Measurements from ENCODE around the gene WWOX. TPM values are rescaled to one million over a fixed set of nuclear protein-coding genes. Genes with fewer than 3 reads are reported as not detected.

Gene WWOX
- total and polyA plus RNA-seq, 2 of the 13 experiments (the other 11 are each of a cell fraction or from before 2014, with no cell fraction given) = 9.1 to 37.4 TPM

DNA sequence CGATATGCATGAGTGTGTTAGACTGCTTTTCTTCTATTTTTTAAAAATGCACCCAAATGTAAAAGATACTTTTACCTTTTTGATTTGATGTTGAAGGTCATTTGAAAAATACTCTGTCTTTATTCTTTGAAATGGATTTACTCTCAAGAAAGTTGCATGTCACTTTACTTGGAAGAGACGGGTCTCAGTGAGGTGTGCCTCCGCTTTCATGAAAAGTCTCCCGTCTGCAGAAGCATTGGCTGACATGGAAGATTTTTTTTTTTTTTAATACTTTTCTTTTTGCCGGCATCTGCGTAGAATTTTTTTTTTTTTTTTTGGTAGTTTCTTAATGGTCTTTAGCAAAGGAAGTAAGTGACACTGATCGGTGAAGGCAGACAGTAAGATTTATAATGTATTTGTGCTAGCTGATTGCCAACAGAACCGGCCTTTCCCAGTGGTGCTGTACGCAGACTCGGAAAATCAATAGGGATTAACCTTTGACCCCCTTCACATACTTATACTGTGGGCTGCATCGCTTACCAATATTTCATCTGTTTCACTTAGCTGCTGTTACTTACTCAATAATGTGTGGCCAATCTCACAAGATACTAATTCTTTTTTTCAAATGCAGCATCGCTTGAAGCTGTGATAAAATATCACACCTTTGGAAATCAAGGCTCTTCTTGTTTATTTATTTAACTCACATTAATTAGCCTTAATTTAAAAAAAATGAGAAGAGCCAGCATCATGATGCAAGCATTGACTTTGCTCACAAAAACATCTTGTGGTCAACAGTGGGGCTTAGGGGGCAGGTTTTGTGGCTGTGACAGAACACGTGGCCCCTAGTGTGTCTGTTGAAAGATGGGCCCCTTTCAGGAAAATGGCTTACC, 383.9 kb downstream of the WWOX start (continued):
- TF ChIP-seq ZFP41 (CRISPR knock-in tag; IDR thresholded peaks at IDR 0.05; ENCODE audit: borderline replicate concordance) (no peak), SNAPC2 (CRISPR knock-in tag; IDR thresholded peaks at IDR 0.05) (no peak), ZNF672 (CRISPR knock-in tag; IDR thresholded peaks at IDR 0.05) (no peak), ZSCAN21 (CRISPR knock-in tag; IDR thresholded peaks at IDR 0.05; ENCODE audit: borderline replicate concordance) (no peak), FOXO1 (CRISPR knock-in tag; IDR thresholded peaks at IDR 0.05) (peak; percentile 43), BRD4 (CRISPR knock-in tag; IDR thresholded peaks at IDR 0.05) (0 out of 2 replicates have a peak, but pooled peaks have one; percentile 46), ZNF709 (CRISPR knock-in tag; IDR thresholded peaks at IDR 0.05) (no peak), TEAD2 (CRISPR knock-in tag; IDR thresholded peaks at IDR 0.05) (no peak), NCOA1 (CRISPR knock-in tag; IDR thresholded peaks at IDR 0.05) (no peak), KDM1A (CRISPR knock-in tag; IDR thresholded peaks at IDR 0.05) (peak; percentile 69), ZFX (CRISPR knock-in tag; IDR thresholded peaks at IDR 0.05; ENCODE audit: low read depth) (no peak), MTF2 (CRISPR knock-in tag; IDR thresholded peaks at IDR 0.05; ENCODE audit: borderline replicate concordance) (no peak), RFX1 (IDR thresholded peaks at IDR 0.05) (no peak), KDM4B (CRISPR knock-in tag; IDR thresholded peaks at IDR 0.05) (no peak), ESRRA (CRISPR knock-in tag; IDR thresholded peaks at IDR 0.05; ENCODE audit: low read depth) (no peak), SUZ12 (IDR thresholded peaks at IDR 0.05; ENCODE audit: low read depth, low read length) (no peak)
- TF ChIP-seq, protein P1, sequence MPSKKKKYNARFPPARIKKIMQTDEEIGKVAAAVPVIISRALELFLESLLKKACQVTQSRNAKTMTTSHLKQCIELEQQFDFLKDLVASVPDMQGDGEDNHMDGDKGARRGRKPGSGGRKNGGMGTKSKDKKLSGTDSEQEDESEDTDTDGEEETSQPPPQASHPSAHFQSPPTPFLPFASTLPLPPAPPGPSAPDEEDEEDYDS (CRISPR knock-in tag; IDR thresholded peaks at IDR 0.05) = peak; percentile 53; the same call in 1 of the 2 replicates
- TF ChIP-seq, protein P2, sequence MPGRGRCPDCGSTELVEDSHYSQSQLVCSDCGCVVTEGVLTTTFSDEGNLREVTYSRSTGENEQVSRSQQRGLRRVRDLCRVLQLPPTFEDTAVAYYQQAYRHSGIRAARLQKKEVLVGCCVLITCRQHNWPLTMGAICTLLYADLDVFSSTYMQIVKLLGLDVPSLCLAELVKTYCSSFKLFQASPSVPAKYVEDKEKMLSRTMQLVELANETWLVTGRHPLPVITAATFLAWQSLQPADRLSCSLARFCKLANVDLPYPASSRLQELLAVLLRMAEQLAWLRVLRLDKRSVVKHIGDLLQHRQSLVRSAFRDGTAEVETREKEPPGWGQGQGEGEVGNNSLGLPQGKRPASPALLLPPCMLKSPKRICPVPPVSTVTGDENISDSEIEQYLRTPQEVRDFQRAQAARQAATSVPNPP (CRISPR knock-in tag; IDR thresholded peaks at IDR 0.05) = no peak
- TF ChIP-seq, protein P3, sequence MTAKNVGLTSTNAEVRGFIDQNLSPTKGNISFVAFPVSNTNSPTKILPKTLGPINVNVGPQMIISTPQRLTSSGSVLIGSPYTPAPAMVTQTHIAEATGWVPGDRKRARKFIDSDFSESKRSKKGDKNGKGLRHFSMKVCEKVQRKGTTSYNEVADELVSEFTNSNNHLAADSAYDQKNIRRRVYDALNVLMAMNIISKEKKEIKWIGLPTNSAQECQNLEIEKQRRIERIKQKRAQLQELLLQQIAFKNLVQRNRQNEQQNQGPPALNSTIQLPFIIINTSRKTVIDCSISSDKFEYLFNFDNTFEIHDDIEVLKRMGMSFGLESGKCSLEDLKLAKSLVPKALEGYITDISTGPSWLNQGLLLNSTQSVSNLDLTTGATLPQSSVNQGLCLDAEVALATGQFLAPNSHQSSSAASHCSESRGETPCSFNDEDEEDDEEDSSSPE (CRISPR knock-in tag; IDR thresholded peaks at IDR 0.05) = no peak; the same call in 1 of the 2 replicates
- TF ChIP-seq, protein P4, sequence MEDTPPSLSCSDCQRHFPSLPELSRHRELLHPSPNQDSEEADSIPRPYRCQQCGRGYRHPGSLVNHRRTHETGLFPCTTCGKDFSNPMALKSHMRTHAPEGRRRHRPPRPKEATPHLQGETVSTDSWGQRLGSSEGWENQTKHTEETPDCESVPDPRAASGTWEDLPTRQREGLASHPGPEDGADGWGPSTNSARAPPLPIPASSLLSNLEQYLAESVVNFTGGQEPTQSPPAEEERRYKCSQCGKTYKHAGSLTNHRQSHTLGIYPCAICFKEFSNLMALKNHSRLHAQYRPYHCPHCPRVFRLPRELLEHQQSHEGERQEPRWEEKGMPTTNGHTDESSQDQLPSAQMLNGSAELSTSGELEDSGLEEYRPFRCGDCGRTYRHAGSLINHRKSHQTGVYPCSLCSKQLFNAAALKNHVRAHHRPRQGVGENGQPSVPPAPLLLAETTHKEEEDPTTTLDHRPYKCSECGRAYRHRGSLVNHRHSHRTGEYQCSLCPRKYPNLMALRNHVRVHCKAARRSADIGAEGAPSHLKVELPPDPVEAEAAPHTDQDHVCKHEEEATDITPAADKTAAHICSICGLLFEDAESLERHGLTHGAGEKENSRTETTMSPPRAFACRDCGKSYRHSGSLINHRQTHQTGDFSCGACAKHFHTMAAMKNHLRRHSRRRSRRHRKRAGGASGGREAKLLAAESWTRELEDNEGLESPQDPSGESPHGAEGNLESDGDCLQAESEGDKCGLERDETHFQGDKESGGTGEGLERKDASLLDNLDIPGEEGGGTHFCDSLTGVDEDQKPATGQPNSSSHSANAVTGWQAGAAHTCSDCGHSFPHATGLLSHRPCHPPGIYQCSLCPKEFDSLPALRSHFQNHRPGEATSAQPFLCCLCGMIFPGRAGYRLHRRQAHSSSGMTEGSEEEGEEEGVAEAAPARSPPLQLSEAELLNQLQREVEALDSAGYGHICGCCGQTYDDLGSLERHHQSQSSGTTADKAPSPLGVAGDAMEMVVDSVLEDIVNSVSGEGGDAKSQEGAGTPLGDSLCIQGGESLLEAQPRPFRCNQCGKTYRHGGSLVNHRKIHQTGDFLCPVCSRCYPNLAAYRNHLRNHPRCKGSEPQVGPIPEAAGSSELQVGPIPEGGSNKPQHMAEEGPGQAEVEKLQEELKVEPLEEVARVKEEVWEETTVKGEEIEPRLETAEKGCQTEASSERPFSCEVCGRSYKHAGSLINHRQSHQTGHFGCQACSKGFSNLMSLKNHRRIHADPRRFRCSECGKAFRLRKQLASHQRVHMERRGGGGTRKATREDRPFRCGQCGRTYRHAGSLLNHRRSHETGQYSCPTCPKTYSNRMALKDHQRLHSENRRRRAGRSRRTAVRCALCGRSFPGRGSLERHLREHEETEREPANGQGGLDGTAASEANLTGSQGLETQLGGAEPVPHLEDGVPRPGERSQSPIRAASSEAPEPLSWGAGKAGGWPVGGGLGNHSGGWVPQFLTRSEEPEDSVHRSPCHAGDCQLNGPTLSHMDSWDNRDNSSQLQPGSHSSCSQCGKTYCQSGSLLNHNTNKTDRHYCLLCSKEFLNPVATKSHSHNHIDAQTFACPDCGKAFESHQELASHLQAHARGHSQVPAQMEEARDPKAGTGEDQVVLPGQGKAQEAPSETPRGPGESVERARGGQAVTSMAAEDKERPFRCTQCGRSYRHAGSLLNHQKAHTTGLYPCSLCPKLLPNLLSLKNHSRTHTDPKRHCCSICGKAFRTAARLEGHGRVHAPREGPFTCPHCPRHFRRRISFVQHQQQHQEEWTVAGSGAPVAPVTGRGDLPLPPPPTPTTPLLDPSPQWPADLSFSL (CRISPR knock-in tag; IDR thresholded peaks at IDR 0.05) = no peak
